Thymus (tissue), 11 donors: ENCODE results near the gene PERM1. TPM values are rescaled to one million over a fixed set of nuclear protein-coding genes. Genes with fewer than 3 reads are reported as not detected.

Experiments used
- DNase-seq, 9 donors: peaks; one replicate each; pipeline ENCODE4 v3.0.0-alpha.2; 2013; ENCODE audit warnings: low spot score in 9 of 9, low read depth in 6 of 9, missing footprints in 1 of 9
- H3K27ac ChIP-seq, 2 donors: one replicate each; pipeline ENCODE4 v1.5.1; 2013; ENCODE audit warnings: control low read depth in 1 of 2, low read depth in 1 of 2, low read length in 1 of 2, mild to moderate bottlenecking in 1 of 2, moderate library complexity in 1 of 2
- H3K27me3 ChIP-seq, 2 donors: one replicate each; pipeline ENCODE4 v1.5.1; 2013; ENCODE audit warnings: low read length in 1 of 2; ENCODE audit not compliant: control insufficient read depth in 2 of 2, insufficient read depth in 1 of 2
- H3K36me3 ChIP-seq, 2 donors: one replicate each; pipeline ENCODE4 v1.5.1; 2013; ENCODE audit warnings: low read length in 1 of 2, mild to moderate bottlenecking in 1 of 2, moderate library complexity in 1 of 2; ENCODE audit not compliant: control insufficient read depth in 2 of 2, insufficient read depth in 2 of 2
- H3K4me1 ChIP-seq, 2 donors: one replicate each; pipeline ENCODE4 v1.5.1; 2013; ENCODE audit warnings: low read length in 2 of 2; ENCODE audit not compliant: control insufficient read depth in 2 of 2, insufficient read depth in 2 of 2
- H3K4me3 ChIP-seq, 2 donors: one replicate each; pipeline ENCODE4 v1.5.1; 2013; ENCODE audit warnings: low read length in 2 of 2, control low read depth in 1 of 2, mild to moderate bottlenecking in 1 of 2
- H3K9me3 ChIP-seq, 2 donors: one replicate each; pipeline ENCODE4 v1.5.1; 2013; ENCODE audit warnings: low read length in 1 of 2, mild to moderate bottlenecking in 1 of 2; ENCODE audit not compliant: control insufficient read depth in 2 of 2, insufficient read depth in 1 of 2
- WGBS: extraction: QIAGEN DNeasy Blood & Tissue Kit; methylation state at CpG from one replicate; pipeline ENCODE4 v1.1.7; 2013; 5-methylcytosine and 5-hydroxymethylcytosine counted together
- polyA plus RNA-seq: library from polyadenylated mRNA; stranded (reverse); fragments of 200-250 nt; gene quantifications from one replicate; pipeline ENCODE4 v1.2.3, GENCODE V29; 2013
- total RNA-seq: library from RNA; stranded (reverse); fragments of 120-200 nt; gene quantifications from one replicate; pipeline ENCODE4 v1.2.4, GENCODE V29; 2013
- donor health status: healthy.

Gene PERM1
- total and polyA plus RNA-seq, 2 donors: 0.05 to 0.59 TPM

- WGBS: 73% methylated on average over 9 of the region's 9 CpGs
- Histone ChIP-seq H3K4me3 (no peak overlapping the region), H3K36me3 (no peaks in the 10 kb centered on the region), H3K9me3 (peaks cover 0 to 11% of the 10 kb centered on the region in 2 donors), H3K27ac (no peak overlapping the region), H3K4me1 (peaks cover 3 to 4% of the 10 kb centered on the region in 2 donors), H3K27me3 (peaks cover 30 to 61% of the 10 kb centered on the region in 2 donors)
- DNase-seq: no peak
Observed at GRCh38 chr1:975365-975764, 6.5 kb downstream of the PERM1 start.

- DNase-seq: no peak
- 89% methylated on average over 17 of the region's 17 CpGs for WGBS
- Histone ChIP-seq H3K9me3 (peaks cover 0 to 11% of the 10 kb centered on the region in 2 donors), H3K27me3 (peaks cover 36 to 63% of the 10 kb centered on the region in 2 donors), H3K36me3 (no peaks in the 10 kb centered on the region), H3K4me1 (peaks cover 3 to 4% of the 10 kb centered on the region in 2 donors), H3K27ac (no peak overlapping the region), H3K4me3 (no peak overlapping the region)
Observed at GRCh38 chr1:974687-975328, 7.1 kb downstream of the PERM1 start.

GRCh38 chr1:974293-974640, 7.6 kb downstream of the PERM1 start:
- H3K27me3 ChIP-seq: peaks cover 41 to 69% of the 10 kb centered on the region in 2 donors
- peaks cover 3 to 4% of the 10 kb centered on the region in 2 donors for H3K4me1 ChIP-seq
- WGBS: 96% methylated on average over 11 of the region's 11 CpGs
- H3K4me3 ChIP-seq: no peak overlapping the region
- no peaks in the 10 kb centered on the region for H3K36me3 ChIP-seq
- H3K9me3 ChIP-seq: peaks cover 0 to 11% of the 10 kb centered on the region in 2 donors
- DNase-seq: no peak
- no peak overlapping the region for H3K27ac ChIP-seq

GRCh38 chr1:973459-974292, 8.2 kb downstream of the PERM1 start:
- no peak overlapping the region for H3K27ac ChIP-seq
- H3K9me3 ChIP-seq: peaks cover 0 to 7% of the 10 kb centered on the region in 2 donors
- no peaks in the 10 kb centered on the region for H3K36me3 ChIP-seq
- peaks cover 45 to 75% of the 10 kb centered on the region in 2 donors for H3K27me3 ChIP-seq
- WGBS: 91% methylated on average over 28 of the region's 28 CpGs
- H3K4me3 ChIP-seq: no peak overlapping the region
- no peak for DNase-seq
- peaks cover 3 to 4% of the 10 kb centered on the region in 2 donors for H3K4me1 ChIP-seq

GRCh38 chr1:972726-973458, 9.0 kb downstream of the PERM1 start:
- Histone ChIP-seq H3K27me3 (peaks cover 48 to 83% of the 10 kb centered on the region in 2 donors), H3K4me3 (no peak overlapping the region), H3K4me1 (peaks cover 3 to 4% of the 10 kb centered on the region in 2 donors), H3K36me3 (no peaks in the 10 kb centered on the region), H3K27ac (no peak overlapping the region), H3K9me3 (no peaks in the 10 kb centered on the region)
- DNase-seq: no peak
- 93% methylated on average over 28 of the region's 28 CpGs for WGBS

- Histone ChIP-seq H3K27me3 (peaks cover 52 to 92% of the 10 kb centered on the region in 2 donors), H3K36me3 (no peaks in the 10 kb centered on the region), H3K9me3 (no peaks in the 10 kb centered on the region), H3K27ac (no peak overlapping the region), H3K4me1 (peaks cover 3 to 8% of the 10 kb centered on the region in 2 donors), H3K4me3 (no peak overlapping the region)
- WGBS: 89% methylated on average over 34 of the region's 34 CpGs
- no peak for DNase-seq
Observed at GRCh38 chr1:971751-972506, 10.0 kb downstream of the PERM1 start.

GRCh38 chr1:970973-971730, 10.7 kb downstream of the PERM1 start:
- 51% methylated on average over 42 of the region's 42 CpGs for WGBS
- no peaks in the 10 kb centered on the region for H3K36me3 ChIP-seq
- H3K27me3 ChIP-seq: peaks cover 56 to 97% of the 10 kb centered on the region in 2 donors
- peaks cover 5 to 11% of the 10 kb centered on the region in 2 donors for H3K4me1 ChIP-seq
- H3K9me3 ChIP-seq: no peaks in the 10 kb centered on the region
- no peak overlapping the region for H3K4me3 ChIP-seq
- H3K27ac ChIP-seq: no peak overlapping the region
- no peak for DNase-seq

GRCh38 chr1:970242-970972, 11.5 kb downstream of the PERM1 start:
- Histone ChIP-seq H3K4me1 (peaks cover 8 to 11% of the 10 kb centered on the region in 2 donors), H3K4me3 (no peak overlapping the region), H3K9me3 (no peaks in the 10 kb centered on the region), H3K36me3 (no peaks in the 10 kb centered on the region), H3K27me3 (peaks cover 53 to 97% of the 10 kb centered on the region in 2 donors), H3K27ac (no peak overlapping the region)
- DNase-seq: no peak
- 28% methylated on average over 33 of the region's 33 CpGs for WGBS
